ENCODE data around the gene TMEM255B. TPM values are rescaled to one million over a fixed set of nuclear protein-coding genes. Genes with fewer than 3 reads are reported as not detected.
"Not testable (repeated sequence)": the region's sequence is repeated elsewhere in the genome, so short reads cannot be mapped to it uniquely, and the experiment has no call there.

Gene TMEM255B
- polyA plus RNA-seq, 1 donor (not counting 4 experiments of a cell fraction or from before 2014, with no cell fraction given), result 7.6 TPM

GRCh38 chr13:113788413-113789135 lies 29.5 kb downstream of the TMEM255B start:
- H3K9me1 ChIP-seq (ENCODE audit: control insufficient read depth, extremely low read depth, insufficient read depth, low read length), result no peaks in the 10 kb centered on the region
- no peaks in the 10 kb centered on the region for H3K36me3 ChIP-seq (ENCODE audit: control insufficient read depth in 2 of 2, extremely low read depth in 1 of 2, insufficient read depth in 2 of 2, low read length in 2 of 2)
- no peak for FAIRE-seq

GRCh38 chr13:113789167-113789566 lies 30.1 kb downstream of the TMEM255B start:
- Histone ChIP-seq H2AFZ (ENCODE audit: control insufficient read depth, low read length) (no peak overlapping the region), H3K4me2 (ENCODE audit: control insufficient read depth, extremely low read depth, insufficient read depth, low read depth, low read length) (no peak overlapping the region)
- no peak for FAIRE-seq

More at GRCh38 chr13:113788413-113789135, 29.5 kb downstream of the TMEM255B start:
- H3K79me2 ChIP-seq (ENCODE audit: control insufficient read depth, insufficient read depth, low read length), result no peaks in the 10 kb centered on the region
- peaks cover 50% of the 10 kb centered on the region for H3K27me3 ChIP-seq (ENCODE audit: control insufficient read depth, extremely low read depth, insufficient read depth, low read length)
- dilution Hi-C loops (cut with MboI; ENCODE audit: extremely low pct_ligation_motif_present, low sequenced_read_pairs), result no loop called here
- H3K4me3 ChIP-seq (ENCODE audit: control insufficient read depth in 2 of 3, extremely low read depth in 1 of 3, insufficient read depth in 2 of 3, low read depth in 1 of 3, low read length in 3 of 3), result no peak overlapping the region
- H3K9me3 ChIP-seq (ENCODE audit: control insufficient read depth, low read depth, low read length), result peaks cover 5% of the 10 kb centered on the region
- TF ChIP-seq, protein P1, sequence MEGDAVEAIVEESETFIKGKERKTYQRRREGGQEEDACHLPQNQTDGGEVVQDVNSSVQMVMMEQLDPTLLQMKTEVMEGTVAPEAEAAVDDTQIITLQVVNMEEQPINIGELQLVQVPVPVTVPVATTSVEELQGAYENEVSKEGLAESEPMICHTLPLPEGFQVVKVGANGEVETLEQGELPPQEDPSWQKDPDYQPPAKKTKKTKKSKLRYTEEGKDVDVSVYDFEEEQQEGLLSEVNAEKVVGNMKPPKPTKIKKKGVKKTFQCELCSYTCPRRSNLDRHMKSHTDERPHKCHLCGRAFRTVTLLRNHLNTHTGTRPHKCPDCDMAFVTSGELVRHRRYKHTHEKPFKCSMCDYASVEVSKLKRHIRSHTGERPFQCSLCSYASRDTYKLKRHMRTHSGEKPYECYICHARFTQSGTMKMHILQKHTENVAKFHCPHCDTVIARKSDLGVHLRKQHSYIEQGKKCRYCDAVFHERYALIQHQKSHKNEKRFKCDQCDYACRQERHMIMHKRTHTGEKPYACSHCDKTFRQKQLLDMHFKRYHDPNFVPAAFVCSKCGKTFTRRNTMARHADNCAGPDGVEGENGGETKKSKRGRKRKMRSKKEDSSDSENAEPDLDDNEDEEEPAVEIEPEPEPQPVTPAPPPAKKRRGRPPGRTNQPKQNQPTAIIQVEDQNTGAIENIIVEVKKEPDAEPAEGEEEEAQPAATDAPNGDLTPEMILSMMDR (optimal IDR thresholded peaks at IDR 0.05 in 1 of 3, IDR thresholded peaks at IDR 0.05 in 1 of 3, conservative IDR thresholded peaks at IDR 0.05 in 1 of 3; ENCODE audit: extremely low read depth in 1 of 3, insufficient read depth in 2 of 3, low read length in 3 of 3), result no peak
- TF ChIP-seq EZH2 (IDR thresholded peaks at IDR 0.05; ENCODE audit: low read length), result no peak
- no peak overlapping the region for H2AFZ ChIP-seq (ENCODE audit: control insufficient read depth, low read length)
- no peak for DNase-seq (ENCODE audit: low read depth, low spot score)
- H3K4me1 ChIP-seq (ENCODE audit: control insufficient read depth, extremely low read depth, insufficient read depth, low read length), result peaks cover 23% of the 10 kb centered on the region
- H3K27ac ChIP-seq (ENCODE audit: control insufficient read depth, insufficient read depth, low read length), result no peak overlapping the region
- no peak overlapping the region for H3K4me2 ChIP-seq (ENCODE audit: control insufficient read depth, extremely low read depth, insufficient read depth, low read depth, low read length)
- H3K9ac ChIP-seq (ENCODE audit: control insufficient read depth, extremely low read depth, insufficient read depth, low read length), result no peak overlapping the region
- H4K20me1 ChIP-seq (ENCODE audit: control insufficient read depth, extremely low read depth, insufficient read depth, low read length), result no peaks in the 10 kb centered on the region

DNA sequence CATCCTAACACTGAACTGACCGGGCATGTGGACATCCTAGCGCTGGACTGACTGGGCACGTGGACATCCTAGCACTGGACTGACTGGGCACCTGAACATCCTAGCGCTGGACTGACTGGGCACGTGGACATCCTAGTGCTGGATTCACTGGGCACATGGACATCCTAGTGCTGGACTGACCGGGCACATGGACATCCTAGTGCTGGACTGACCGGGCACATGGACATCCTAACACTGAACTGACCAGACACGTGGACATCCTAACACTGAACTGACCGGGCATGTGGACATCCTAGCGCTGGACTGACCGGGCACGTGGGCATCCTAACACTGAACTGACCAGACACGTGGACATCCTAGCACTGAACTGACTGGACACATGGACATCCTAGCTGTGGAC lies 30.9 kb downstream of the TMEM255B start:
- H3K4me2 ChIP-seq (ENCODE audit: control insufficient read depth, extremely low read depth, insufficient read depth, low read depth, low read length); H3K9me3 ChIP-seq (ENCODE audit: control insufficient read depth, low read depth, low read length); H2AFZ ChIP-seq (ENCODE audit: control insufficient read depth, low read length); DNase-seq (ENCODE audit: low read depth, low spot score); H3K36me3 ChIP-seq (ENCODE audit: control insufficient read depth in 2 of 2, extremely low read depth in 1 of 2, insufficient read depth in 2 of 2, low read length in 2 of 2); H4K20me1 ChIP-seq (ENCODE audit: control insufficient read depth, extremely low read depth, insufficient read depth, low read length); H3K27ac ChIP-seq (ENCODE audit: control insufficient read depth, insufficient read depth, low read length); H3K79me2 ChIP-seq (ENCODE audit: control insufficient read depth, insufficient read depth, low read length); H3K4me3 ChIP-seq (ENCODE audit: control insufficient read depth in 2 of 3, extremely low read depth in 1 of 3, insufficient read depth in 2 of 3, low read depth in 1 of 3, low read length in 3 of 3); dilution Hi-C loops (cut with MboI; ENCODE audit: extremely low pct_ligation_motif_present, low sequenced_read_pairs); H3K9me1 ChIP-seq (ENCODE audit: control insufficient read depth, extremely low read depth, insufficient read depth, low read length); H3K9ac ChIP-seq (ENCODE audit: control insufficient read depth, extremely low read depth, insufficient read depth, low read length); FAIRE-seq: not testable (repeated sequence)
- H3K27me3 ChIP-seq (ENCODE audit: control insufficient read depth, extremely low read depth, insufficient read depth, low read length), result peaks cover 63% of the 10 kb centered on the region
- H3K4me1 ChIP-seq (ENCODE audit: control insufficient read depth, extremely low read depth, insufficient read depth, low read length), result peaks cover 16% of the 10 kb centered on the region

More at GRCh38 chr13:113789167-113789566, 30.1 kb downstream of the TMEM255B start:
- Histone ChIP-seq H3K9me1 (ENCODE audit: control insufficient read depth, extremely low read depth, insufficient read depth, low read length) (no peaks in the 10 kb centered on the region), H3K79me2 (ENCODE audit: control insufficient read depth, insufficient read depth, low read length) (no peaks in the 10 kb centered on the region), H3K36me3 (ENCODE audit: control insufficient read depth in 2 of 2, extremely low read depth in 1 of 2, insufficient read depth in 2 of 2, low read length in 2 of 2) (no peaks in the 10 kb centered on the region), H3K27me3 (ENCODE audit: control insufficient read depth, extremely low read depth, insufficient read depth, low read length) (peaks cover 55% of the 10 kb centered on the region), H3K27ac (ENCODE audit: control insufficient read depth, insufficient read depth, low read length) (no peak overlapping the region), H3K9me3 (ENCODE audit: control insufficient read depth, low read depth, low read length) (peaks cover 5% of the 10 kb centered on the region), H3K4me1 (ENCODE audit: control insufficient read depth, extremely low read depth, insufficient read depth, low read length) (peaks cover 23% of the 10 kb centered on the region), H4K20me1 (ENCODE audit: control insufficient read depth, extremely low read depth, insufficient read depth, low read length) (no peaks in the 10 kb centered on the region), H3K4me3 (ENCODE audit: control insufficient read depth in 2 of 3, extremely low read depth in 1 of 3, insufficient read depth in 2 of 3, low read depth in 1 of 3, low read length in 3 of 3) (no peak overlapping the region), H3K9ac (ENCODE audit: control insufficient read depth, extremely low read depth, insufficient read depth, low read length) (no peak overlapping the region)
- no peak for DNase-seq (ENCODE audit: low read depth, low spot score)
- dilution Hi-C loops (cut with MboI; ENCODE audit: extremely low pct_ligation_motif_present, low sequenced_read_pairs), result no loop called here
- TF ChIP-seq, protein P1 (optimal IDR thresholded peaks at IDR 0.05 in 1 of 3, IDR thresholded peaks at IDR 0.05 in 1 of 3, conservative IDR thresholded peaks at IDR 0.05 in 1 of 3; ENCODE audit: extremely low read depth in 1 of 3, insufficient read depth in 2 of 3, low read length in 3 of 3), result no peak
- no peak for TF ChIP-seq EZH2 (IDR thresholded peaks at IDR 0.05; ENCODE audit: low read length)
